HG03095 (cell line): Measurements from ENCODE around the gene SLC7A6OS.
"Not testable (repeated sequence)": the region's sequence is repeated elsewhere in the genome, so short reads cannot be mapped to it uniquely, and the experiment has no call there.

ENCODE experiments used
- ATAC-seq: cut with Tn5 transposase; IDR thresholded peaks from one replicate; pipeline ENCODE4 v1.9.1; 2021; ENCODE audit warnings: moderate library complexity; ENCODE audit not compliant: unreplicated experiment

Gene SLC7A6OS

DNA sequence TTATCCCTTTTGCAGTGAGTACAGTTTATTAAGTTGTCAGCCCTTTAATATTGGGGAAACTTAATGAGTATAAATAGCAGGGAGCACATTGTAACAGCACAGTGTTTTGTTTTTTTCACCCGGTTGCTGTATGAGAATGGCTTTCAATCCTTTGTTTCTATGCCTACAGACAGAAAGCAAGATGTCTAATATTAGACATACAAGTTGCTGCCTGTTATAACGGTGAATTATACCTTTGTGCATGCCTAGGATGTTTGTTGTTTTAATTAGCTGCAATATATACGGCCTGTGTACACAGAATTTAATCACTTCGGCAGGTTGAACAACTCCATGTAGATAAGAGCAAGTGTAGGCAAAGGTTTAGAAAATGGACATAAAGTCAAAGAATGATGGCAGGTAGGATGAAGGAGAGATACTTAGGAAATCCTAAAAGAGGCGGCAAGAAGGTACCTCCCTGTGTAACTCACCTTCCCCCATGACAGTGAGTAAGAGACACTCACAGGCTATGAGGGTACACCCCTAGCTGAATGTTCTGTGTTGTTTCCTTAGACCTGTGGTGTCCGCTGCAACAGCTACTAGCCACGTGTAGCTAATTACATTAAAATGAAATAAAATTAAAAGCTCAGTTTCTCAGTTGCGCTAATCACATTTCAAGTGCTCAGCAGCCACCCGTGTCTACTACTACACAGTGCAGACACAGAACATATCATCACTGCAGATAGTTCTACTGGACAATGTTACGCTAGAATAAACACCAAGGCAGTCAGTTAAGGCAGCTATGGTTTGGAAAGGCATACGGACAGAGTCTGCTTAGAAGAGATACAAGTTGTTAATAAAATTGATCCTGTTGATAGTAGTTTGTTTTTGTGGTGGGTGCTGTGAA lies 10.9 kb downstream of the SLC7A6OS start:
- no peak for ATAC-seq

DNA sequence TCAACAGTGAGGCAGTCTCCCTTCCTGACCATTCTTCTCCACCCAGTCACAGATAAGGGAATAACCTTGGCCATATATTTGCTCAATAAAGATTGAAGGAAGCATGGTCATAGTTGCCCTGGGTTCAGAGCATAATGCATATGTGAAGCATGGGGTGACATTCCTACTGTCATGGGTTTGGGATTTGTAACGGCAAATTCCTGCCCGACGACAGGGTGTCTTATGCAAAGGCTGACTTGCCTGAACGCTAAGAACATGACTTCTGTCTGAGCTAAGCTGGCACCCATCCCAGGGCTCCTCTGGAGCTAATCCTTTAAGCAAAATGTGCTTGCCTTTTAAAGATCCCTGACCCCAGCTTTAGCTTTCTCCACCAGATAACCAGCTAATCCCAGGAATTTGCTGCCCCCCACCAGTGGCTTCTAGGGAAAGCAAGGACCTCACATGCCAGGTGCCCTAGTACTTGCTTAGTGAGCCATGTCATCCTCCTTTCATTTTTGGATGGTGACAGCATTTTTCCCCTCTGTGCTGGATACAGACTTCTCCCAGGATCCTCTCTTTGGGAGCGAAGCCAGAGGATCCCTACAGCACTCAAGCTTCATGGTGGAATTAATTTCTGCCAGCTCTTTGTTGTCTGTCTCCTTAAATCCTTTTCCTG lies 11.7 kb downstream of the SLC7A6OS start:
- ATAC-seq, result no peak

DNA sequence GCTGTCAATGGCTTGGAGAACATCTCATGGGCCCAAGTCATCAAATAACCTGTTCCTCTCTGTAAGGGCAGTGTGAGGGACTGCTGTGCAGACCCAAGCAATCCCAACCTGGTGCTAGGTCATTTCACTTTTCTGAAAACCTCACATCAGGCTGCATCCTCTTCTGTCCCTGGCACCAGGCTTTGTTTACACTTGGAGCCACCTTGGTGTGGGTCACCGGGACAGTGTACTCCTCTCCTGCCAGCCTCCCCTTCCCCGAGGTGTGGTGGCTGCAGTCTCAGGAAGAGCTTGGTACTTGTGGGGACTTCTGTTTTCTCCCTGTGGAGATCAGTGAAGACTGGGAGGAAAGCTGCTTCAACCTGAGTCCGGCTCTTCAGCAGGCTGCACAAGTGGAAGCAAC lies 12.4 kb downstream of the SLC7A6OS start:
- no peak for ATAC-seq

DNA sequence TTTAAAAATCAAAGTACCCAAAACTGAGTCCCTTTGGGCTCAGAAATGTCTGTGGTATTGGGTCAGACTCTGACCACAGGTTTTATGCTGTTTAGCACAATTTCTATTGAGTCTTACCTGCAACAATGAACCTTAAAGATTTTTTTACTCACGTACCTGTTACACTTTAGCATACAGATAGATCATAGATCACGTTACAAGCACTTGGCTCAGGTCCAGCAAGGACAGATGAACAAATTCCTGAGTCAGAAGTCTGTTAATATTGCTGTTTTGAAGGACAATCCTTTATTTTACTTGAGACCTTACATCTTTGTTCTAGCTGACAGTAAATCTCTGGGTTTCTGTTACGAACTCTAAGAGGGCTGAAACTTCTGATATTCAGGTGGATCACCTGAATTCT lies 12.8 kb downstream of the SLC7A6OS start:
- ATAC-seq, result no peak

DNA sequence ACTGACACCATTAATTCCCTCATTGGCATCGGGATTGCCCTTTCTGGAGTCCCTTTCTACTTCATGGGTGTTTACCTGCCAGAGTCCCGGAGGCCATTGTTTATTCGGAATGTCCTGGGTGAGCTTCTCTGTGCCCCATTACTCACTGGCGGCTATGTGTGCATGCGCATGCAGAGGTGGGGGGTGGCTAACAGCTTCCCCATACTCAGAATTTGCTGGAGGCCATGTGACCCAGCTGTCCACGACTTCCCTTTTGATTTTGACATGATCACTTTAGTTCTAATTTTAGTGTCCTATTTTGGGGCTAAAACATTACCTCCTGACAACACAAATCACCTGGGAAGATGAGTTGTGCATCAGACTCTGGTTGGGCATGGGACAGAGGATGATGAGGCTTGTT lies 14.1 kb downstream of the SLC7A6OS start:
- no peak for ATAC-seq

DNA sequence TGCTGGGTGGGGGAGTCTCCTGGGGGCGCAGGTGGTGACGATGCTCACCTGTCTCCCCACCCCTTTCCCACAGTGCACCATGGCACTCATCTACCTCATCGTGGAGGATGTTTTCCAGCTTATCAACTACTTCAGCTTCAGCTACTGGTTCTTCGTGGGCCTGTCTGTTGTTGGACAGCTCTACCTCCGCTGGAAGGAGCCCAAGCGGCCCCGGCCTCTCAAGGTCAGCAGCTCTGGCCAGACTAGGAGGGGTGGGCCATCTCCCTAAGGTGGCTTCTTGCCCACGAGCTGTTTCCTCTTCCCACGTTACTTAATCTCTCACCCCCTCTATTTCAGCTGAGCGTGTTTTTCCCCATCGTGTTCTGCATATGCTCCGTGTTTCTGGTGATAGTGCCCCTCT lies 14.5 kb downstream of the SLC7A6OS start:
- no peak for ATAC-seq

DNA sequence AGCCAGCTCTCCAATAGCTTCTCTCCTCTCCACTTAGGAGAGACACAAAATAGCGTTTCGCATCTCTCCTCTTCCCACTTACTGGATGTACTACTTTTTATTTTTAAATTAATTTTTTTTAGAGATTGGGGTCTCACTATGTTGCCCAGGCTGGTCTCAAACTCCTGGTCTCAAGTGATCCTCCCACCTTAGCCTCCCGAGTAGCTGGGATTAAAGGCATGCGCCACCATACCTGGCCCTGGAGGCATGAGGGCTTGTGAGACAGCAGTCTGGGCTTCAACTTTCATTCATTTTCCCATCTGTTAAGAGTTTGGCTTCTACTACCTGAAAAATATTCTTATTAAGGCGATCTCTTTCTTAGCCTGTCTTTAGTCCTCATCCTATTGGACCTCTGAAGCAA lies 18.3 kb downstream of the SLC7A6OS start:
- no peak for ATAC-seq

DNA sequence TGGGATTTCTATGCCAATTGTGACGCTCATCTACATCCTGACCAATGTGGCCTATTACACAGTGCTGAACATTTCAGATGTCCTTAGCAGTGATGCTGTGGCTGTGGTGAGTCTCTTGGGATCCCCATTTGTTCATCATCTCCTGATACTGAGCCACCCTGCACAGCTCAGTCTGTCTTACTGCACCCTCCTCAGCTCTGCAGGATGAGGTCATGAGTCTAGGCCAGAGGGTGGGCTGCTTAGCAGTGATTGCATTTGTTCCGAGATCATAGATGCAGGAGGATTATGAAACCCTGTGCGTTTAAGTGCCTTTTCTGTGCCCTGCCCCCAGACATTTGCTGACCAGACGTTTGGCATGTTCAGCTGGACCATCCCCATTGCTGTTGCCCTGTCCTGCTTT lies 19.5 kb downstream of the SLC7A6OS start:
- ATAC-seq, result no peak

DNA sequence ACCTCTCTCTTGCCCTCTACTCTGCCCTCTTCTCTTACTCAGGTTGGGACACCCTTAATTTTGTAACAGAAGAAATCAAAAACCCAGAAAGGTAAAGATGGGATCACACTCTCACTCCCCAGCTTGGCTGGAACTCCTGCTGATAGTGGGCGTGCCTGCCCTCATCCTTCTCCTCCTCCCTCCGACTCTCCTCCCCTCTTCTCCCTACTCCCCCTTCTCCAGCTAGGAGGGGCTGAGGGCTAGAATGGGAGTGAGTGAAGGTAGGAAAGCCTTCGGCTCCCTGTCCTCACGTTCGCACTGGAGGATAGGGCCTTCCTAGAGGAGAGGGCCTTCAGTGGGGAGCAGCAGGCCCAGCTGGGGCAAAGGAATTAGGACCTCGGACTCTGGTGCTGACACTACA lies 20.3 kb downstream of the SLC7A6OS start:
- no peak for ATAC-seq

DNA sequence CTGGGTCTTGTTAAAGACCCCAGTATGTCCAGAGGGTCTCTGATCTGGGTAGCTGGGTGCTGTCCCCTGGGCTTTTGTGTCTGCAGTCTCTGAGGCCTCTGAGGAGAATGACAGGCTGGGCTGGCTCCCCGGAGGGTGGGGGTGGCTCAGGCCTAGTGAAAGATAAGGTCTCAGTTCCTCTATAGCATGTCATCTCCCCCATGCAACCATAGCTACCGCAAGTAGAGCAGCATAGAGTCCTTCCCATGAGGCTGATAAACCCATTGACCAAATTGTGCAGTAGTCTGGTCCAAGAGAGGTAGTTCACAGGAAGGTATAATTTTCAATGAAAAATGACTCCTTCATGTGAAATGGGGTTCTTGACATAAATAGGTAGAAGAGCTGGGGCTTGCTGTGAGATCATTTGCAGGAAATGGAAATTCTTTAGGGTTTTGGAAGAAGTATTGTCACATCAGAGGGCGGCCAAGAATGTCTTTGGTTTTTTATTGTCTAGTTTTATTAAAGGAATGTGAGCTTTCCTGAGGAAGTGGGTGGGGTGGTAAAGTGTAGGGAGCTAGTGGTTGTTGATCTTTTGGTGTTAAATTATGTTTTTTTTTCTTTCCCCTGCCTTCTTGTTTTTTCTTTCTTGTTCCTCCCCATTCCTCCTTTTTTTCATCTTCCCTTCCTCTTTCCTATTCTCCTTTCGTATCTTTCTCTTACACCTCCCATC lies 21.0 kb downstream of the SLC7A6OS start:
- peak; percentile 61 for ATAC-seq

DNA sequence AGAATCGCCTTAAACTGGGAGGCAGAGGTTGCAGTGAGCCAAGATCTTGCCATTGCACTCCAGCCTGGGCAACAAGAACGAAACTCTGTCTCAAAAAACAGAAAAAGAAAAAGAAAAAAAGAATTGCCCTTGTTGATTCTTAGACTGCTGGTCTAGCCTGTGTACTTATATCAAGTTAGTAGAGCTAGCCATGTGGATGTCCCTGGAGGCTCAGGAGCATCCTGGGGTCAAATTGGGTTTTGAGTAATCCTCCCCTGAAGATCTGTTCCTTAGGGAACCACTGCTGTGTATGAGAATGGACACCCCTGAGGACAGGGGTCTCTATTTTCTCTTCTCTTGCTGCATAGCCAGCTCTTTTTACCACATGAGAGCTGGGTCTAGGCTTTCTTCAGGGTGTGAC lies 21.5 kb downstream of the SLC7A6OS start:
- no peak for ATAC-seq

DNA sequence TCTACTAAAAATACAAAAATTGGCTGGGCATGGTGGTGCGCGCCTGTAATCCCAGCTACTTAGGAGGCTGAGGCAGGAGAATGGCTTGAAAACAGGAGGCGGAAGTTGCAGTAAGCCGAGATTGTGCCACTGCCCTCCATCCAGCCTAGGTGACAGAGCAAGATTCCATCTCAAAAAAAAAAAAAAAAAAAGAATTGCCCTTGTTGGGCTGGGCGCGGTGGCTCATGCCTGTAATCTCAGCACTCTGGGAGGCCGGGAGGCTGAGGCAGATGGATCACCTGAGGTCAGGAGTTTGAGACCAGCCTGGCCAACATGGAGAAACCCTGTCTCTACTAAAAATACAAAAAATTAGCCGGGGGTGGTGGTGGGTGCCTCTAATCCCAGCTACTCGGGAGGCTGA lies 21.9 kb downstream of the SLC7A6OS start:
- ATAC-seq, result not testable (repeated sequence)

DNA sequence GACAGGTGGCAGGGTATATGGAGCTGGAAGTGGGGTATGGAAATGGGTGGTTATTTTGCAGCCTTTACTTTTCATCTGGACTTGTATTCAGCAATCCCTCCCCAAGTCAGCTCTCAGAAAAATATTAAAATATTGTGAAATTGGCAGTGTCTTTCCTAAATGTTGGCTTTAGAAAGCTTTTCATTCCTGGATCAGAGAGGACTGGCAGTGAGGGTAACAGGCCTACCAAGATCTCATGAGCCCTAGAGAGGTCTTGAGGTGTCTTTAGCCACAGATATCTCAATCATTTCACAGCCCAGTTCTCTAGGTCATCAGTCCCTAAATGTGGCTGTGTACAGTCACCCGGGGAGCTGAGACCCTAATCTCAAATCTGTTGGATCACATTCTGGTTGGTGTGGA lies 22.5 kb downstream of the SLC7A6OS start:
- no peak for ATAC-seq

DNA sequence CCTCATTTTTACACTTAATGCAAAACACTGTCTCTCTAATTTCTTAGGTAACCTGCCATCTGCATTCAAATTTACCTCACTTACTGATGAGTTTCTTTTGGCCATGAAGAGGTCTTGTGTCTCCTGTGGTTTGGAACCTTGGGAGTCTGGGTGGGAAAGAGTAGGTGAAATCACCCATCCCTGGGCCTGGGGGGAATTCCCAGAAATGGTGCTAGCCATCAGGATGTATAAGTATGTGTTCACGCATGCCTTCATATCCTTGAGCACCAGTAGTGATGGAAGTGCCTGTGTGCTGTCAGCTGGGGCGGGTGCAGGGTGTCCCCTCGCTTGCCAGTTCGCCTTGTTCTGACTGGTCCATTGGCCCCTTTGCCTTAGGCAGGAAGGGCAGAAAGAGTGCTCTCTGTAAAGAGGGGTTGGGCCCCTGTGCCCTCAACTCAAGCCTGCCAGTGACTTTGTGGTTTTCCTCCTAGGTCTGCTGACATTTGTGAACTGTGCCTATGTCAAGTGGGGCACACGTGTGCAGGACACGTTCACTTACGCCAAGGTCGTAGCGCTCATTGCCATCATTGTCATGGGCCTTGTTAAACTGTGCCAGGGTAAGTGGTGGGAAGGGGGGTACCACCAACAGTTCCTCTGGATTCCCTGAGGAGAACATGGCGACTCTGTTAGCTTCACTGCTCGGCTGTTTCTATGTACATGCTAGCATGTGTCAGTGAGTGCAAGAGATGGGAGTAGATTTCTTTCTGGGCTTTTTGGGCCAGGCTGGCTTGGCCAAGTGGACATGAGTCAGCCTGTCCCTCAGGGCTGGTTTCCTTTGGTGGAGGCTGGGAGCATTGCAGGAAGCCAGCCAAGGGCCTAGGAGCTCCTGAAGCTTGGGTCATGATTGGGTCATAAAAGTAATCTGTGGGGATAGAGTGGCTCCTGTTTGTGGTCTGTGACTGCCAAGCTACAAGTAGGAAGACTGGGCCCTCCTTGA lies 23.2 kb downstream of the SLC7A6OS start:
- no peak for ATAC-seq

DNA sequence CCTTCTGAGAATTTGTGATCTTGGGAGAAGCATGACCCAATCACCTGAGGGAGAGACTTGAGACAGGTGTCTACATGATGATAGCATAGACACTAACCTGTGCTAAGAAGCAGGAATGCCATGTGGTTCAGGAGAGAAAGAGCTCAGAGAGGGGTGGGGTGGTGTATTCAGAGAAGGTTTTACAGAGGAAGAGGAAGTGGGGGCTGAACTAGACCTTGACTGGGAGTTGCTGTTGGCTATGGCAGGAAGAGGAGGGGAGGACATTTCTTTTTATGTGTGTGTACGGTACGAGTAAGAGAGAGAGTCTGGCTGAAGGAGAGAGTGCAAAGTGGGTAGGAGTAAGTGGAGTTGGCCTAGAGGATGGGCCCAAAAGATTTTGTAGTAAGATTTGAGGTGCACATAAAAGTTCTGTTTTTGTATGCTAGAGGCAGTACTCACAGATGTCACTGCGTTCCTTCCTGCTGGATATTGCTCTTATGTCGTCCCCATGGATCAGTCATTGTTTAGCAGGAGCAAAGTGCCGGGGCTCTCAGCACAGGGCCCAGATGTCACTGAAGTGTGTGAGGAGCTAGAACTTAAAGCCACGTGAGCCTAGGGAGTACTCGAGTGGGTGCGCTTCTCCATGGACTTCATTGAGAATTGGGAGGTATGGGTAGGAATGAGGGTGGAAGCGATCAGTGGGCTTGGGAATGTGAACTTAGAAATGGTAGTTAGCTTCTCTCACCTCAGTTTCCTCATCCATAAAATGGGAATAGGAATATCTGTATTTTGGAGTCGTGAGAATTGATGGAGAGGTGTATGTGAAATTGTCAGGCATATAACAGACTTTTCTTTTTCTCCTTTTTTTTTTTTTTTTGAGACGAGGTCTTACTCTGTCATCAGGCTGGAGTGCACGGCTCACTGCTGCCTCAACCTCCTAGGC lies 24.3 kb downstream of the SLC7A6OS start:
- ATAC-seq, result no peak

DNA sequence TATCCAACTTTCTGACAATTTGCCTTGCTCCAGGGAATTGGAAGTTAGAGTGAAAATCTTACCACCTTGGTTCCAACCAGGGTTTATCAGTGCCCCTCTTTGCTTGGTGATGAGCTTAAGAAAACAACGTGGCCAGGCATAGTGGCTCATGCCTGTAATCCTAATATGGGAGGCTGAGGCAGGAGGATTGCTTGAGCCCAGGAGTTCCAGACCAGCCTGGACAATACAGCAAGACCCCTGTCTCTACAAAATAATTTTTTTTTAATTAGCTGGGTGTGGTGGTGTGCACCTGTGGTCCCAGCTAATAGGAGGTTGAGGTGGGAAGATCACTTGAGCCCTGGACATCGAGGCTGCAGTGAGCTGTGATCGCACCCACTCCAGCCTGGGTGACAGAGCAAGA lies 25.1 kb downstream of the SLC7A6OS start:
- ATAC-seq, result no peak

DNA sequence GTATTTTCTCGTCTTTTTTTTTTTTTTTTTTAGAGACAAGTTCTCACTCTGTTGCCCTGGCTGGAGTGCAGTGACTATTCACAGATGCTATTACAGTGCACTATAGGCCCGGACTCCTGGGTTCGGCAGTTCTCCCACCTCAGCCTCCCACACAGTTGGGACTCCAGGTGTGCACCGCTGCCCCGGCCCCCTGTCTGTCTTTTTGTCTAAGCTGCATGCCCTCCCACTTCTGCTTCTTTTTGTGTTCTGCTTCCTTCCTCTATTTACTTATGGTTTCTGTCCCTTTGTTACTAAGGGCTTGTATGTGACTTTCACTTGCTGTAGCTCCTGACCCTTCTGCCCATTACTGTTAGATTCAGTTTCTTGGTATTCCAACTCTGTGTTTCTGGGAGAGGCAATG lies 25.9 kb downstream of the SLC7A6OS start:
- ATAC-seq, result peak; percentile 50

DNA sequence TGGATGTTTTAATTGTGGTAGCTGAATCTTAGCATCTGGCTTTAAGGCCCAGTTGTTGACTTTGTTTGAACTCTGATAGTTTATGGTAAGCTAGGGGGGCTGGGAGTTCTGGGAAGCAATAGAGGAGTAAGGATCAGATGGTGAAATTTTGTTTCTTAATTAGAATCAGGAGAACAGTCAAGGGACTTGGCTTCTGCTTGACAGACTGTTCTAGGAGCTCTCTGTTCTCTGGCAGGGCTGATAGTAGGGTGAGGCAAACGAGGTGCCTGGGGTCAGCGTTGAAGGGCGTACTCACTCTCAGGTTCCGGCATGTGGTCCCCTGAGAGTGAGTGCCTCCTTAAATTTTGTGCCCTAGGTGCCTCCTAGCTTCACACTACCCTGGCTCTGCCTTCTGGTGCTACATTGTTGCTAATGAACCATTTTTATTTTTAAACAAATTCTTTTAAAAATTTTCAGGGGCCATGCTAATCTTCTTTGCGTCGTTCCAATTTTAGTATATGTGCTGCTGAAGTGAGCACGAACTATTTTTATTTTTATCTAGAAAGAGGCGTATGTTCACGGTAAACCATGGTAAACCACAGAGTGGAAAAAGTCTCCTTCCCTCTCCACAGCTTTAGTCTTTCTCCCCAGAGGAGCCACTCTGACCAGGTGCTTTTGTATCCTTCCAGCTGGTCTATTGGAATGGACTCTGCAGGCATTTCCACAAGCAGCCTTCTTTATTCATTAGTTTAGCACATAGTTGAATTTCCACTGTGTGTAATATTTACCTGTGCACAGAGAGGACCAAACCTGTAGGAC lies 26.7 kb downstream of the SLC7A6OS start:
- peak; percentile 30 for ATAC-seq

DNA sequence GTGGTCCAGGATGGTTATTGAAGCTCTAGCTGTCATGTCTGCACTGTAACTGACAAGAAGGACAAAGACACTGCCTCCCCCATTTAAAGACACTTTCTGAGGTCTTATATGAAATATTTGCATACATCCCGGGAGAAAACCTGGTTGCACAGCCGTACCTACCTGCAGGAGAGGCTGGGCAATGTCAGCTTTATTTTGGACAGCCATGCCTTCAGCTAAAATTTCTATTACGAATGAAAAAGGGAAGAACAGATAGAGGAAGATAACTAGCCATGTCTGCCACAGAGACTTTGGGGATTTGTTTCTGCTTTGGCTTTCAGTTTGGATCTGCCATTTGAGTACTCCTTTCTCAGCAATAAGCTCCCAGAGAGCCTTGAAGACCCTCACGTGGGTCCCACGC lies 27.4 kb downstream of the SLC7A6OS start:
- ATAC-seq, result no peak
